ENCODE data around the gene REEP5.

The REEP5 gene

DNA sequence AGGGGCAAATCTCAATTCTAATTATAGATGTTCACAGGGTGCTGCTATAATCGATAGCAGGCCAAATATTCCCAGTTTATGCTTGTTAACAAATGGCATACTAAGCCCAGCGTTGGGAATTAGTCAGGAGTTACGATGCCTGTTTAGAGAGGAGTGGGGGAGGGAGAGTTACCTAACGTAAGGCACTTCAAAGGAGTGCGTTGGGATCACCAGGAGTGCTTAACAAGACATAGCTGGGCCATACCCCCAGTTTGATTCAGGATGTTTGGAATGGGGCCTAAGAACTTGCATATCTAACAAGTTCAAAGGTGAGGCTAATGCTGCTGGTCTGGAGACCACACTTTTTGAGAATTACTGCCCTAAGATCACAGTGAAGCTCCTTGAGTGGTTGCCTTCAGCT, 75.5 kb downstream of the REEP5 start:
- TF ChIP-seq, protein P1, sequence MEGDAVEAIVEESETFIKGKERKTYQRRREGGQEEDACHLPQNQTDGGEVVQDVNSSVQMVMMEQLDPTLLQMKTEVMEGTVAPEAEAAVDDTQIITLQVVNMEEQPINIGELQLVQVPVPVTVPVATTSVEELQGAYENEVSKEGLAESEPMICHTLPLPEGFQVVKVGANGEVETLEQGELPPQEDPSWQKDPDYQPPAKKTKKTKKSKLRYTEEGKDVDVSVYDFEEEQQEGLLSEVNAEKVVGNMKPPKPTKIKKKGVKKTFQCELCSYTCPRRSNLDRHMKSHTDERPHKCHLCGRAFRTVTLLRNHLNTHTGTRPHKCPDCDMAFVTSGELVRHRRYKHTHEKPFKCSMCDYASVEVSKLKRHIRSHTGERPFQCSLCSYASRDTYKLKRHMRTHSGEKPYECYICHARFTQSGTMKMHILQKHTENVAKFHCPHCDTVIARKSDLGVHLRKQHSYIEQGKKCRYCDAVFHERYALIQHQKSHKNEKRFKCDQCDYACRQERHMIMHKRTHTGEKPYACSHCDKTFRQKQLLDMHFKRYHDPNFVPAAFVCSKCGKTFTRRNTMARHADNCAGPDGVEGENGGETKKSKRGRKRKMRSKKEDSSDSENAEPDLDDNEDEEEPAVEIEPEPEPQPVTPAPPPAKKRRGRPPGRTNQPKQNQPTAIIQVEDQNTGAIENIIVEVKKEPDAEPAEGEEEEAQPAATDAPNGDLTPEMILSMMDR (IDR thresholded peaks at IDR 0.05) = no peak
- Histone ChIP-seq H3K4me3 (no peak overlapping the region), H3K27ac (no peak overlapping the region)
- DNase-seq (ENCODE audit: low spot score) = no peak

DNA sequence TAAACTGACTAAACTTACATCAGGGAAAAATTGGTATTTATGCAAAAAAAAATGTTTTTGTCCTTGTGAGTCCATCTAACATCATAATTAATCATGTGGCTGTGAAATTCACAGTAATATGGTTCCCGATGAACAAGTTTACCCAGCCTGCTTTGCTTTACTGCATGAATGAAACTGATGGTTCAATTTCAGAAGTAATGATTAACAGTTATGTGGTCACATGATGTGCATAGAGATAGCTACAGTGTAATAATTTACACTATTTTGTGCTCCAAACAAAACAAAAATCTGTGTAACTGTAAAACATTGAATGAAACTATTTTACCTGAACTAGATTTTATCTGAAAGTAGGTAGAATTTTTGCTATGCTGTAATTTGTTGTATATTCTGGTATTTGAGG, 77.5 kb downstream of the REEP5 start:
- no peak overlapping the region for H3K27ac ChIP-seq
- DNase-seq (ENCODE audit: low spot score) = no peak
- TF ChIP-seq, protein P1 (IDR thresholded peaks at IDR 0.05) = no peak
- H3K4me3 ChIP-seq = no peak overlapping the region

DNA sequence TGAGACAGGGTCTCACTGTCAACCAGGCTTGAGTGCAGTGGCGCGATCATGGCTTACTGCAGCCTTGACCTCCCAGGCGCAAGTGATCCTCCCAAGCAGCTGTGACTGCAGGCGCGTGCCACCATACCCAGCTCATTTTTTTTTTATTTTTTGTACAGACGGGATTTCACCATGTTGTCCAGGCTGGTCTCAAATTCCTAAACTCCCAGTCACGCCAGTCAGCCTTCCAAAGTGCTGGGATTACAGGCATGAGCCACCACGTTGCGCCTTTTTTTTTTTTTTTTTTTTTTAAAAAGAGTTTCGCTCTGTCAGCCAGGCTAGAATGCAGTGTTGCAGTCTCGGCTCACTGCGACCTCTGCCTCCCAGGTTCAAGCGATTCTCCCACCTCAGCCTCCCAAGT, 88.1 kb downstream of the REEP5 start:
- H3K4me3 ChIP-seq = no peak overlapping the region
- TF ChIP-seq, protein P1 (IDR thresholded peaks at IDR 0.05) = no peak
- H3K27ac ChIP-seq = no peak overlapping the region
- no peak for DNase-seq (ENCODE audit: low spot score)

DNA sequence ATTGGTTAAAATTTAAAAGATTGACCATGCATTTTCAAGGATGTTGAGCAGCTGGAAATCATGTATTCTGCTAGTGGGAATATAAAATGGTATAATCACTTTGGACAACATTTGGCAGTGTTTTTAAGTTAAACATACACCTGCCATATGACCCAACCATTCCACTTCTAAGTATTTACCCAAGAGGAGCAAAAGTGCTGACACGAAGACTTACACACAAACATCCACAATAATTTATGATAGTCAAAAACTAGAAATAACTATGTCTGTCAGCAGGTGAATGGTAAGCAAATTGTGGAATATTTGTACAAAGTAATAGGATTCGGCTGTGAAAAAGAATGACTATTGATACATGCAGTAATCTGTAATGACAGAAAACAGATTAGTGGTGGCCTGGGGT, 91.6 kb downstream of the REEP5 start:
- Histone ChIP-seq H3K27ac (no peak overlapping the region), H3K4me3 (no peak overlapping the region)
- no peak for DNase-seq (ENCODE audit: low spot score)
- TF ChIP-seq, protein P1 (IDR thresholded peaks at IDR 0.05) = no peak
